PC-3 (cell line): Measurements from ENCODE around the gene HDAC4.

ENCODE experiments used
- EZH2 ChIP-seq: fragments of 300-600 bp; sonication (generic); IDR thresholded peaks from one replicate; pipeline ENCODE4 v1.6.1; 2017; ENCODE audit warnings: antibody characterized with exemption, mild to moderate bottlenecking, low read length; ENCODE audit not compliant: unreplicated experiment
- EZH2phosphoT487 ChIP-seq: fragments of 300-600 bp; sonication (generic); IDR thresholded peaks from 2 replicates; pipeline ENCODE4 v1.6.1; 2018; ENCODE audit warnings: mild to moderate bottlenecking, antibody characterized with exemption, low read length, borderline replicate concordance
- TF ChIP-seq, protein P1 (sequence below): fragments of 300-600 bp; sonication (generic); conservative IDR thresholded peaks from 2 replicates; pipeline ENCODE4 v1.5.1; 2017; ENCODE audit warnings: antibody characterized with exemption, low read depth, mild to moderate bottlenecking, low read length

DNA sequence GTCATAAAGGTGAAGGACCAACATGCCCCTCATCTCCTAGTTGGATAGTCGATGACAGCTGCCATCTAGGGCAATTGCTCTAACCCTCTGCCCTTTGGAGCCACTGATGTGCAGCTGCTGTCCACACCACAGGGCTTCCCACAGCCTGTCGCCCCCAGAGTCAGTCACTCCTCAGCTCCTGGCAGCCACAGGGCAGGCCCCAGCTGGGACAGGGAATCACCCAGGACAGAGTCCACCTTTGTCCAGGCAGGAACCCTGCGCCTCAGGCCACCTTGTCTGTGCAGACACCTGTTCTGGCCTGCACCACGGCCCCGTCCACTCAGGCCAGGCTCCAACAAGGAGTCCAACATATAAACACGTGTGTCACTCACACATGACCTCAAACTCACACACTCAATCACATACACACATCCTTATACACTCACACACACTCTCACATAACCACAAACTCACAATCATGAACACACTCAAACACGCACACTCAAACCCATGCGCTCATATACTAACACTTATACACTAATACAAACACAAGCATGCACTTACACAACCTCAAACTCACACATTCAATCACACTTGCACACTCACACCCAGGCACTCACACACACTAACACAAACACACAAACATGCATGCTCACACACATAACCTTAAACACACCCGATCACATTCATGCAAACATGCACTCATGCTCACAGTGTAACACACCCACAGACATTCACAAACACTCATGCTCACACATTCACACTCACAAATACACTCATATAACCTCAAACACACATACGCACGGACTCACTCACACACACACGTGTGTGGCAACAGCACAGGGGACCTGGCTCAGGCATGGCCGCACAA lies 29.7 kb downstream of the HDAC4 start:
- TF ChIP-seq, protein P1, sequence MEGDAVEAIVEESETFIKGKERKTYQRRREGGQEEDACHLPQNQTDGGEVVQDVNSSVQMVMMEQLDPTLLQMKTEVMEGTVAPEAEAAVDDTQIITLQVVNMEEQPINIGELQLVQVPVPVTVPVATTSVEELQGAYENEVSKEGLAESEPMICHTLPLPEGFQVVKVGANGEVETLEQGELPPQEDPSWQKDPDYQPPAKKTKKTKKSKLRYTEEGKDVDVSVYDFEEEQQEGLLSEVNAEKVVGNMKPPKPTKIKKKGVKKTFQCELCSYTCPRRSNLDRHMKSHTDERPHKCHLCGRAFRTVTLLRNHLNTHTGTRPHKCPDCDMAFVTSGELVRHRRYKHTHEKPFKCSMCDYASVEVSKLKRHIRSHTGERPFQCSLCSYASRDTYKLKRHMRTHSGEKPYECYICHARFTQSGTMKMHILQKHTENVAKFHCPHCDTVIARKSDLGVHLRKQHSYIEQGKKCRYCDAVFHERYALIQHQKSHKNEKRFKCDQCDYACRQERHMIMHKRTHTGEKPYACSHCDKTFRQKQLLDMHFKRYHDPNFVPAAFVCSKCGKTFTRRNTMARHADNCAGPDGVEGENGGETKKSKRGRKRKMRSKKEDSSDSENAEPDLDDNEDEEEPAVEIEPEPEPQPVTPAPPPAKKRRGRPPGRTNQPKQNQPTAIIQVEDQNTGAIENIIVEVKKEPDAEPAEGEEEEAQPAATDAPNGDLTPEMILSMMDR: no peak
- TF ChIP-seq EZH2 (no peak), EZH2phosphoT487 (no peak)
